Stimulated activated CD8-positive, alpha-beta memory T cell treated with anti-CD3 and anti-CD28 coated beads, Interleukin-2, amount 100 ng/mL, for 48 hours (primary cell): ENCODE results near the gene STRN4.
A peak's percentile ranks its signal among the peaks of the same experiment; 100 is the strongest.

Experiments
- DNase-seq, 2 donors: peaks; one replicate each; pipeline ENCODE4 v3.0.0-alpha.2; 2020; ENCODE audit warnings: low read depth in 2 of 2

Gene STRN4

DNA sequence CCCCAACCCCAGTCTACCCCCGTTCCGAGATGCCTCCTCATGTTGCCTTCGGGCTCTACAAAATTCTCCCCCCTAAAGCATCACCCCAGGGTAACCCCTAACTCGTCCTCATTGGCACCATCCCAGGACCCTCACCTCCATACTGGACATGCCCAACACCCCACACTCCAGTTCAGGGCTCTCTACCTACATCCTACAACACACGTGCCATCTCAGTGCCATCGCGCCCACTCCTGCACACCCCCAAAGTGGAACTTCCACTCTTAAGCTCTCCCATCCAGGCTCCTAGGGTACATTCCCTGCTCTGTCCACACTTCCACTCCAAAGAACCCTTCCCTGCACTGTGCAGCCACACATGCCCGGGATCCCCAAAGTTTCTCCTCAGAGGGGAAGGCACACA lies 1.2 kb downstream of the STRN4 start:
- no peak for DNase-seq

DNA sequence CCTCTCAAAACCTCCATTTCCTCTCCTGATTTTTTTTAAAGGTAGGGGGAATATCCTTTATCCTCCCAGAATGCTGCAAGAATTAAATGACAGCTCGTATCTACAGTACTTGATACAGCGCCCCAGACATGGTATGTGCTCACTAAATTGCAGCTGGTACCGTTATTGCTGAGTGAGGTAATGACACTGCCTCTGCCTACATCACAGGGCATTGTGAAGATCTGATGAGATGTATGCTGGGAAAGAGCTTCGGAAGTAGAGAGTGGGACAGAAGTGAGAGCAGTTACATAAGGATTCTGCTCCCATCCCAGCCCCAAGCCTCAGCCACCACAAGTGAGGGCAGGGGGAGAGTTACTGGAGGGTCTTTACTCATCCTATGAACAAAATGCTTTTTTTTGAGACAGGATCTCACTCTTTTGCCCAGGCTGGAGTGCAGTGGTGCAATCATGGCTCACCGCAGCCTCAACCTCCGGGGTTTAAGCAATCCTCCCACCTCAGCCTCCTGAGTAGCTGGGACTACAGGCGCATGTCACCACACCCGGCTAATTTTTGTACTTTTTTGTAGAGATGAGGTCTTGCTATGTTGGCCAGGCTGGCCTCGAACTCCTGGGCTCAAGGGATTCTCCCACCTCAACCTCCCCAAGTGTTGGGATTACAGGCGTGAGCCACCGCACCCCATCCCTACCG lies 2.1 kb downstream of the STRN4 start:
- no peak for DNase-seq

DNA sequence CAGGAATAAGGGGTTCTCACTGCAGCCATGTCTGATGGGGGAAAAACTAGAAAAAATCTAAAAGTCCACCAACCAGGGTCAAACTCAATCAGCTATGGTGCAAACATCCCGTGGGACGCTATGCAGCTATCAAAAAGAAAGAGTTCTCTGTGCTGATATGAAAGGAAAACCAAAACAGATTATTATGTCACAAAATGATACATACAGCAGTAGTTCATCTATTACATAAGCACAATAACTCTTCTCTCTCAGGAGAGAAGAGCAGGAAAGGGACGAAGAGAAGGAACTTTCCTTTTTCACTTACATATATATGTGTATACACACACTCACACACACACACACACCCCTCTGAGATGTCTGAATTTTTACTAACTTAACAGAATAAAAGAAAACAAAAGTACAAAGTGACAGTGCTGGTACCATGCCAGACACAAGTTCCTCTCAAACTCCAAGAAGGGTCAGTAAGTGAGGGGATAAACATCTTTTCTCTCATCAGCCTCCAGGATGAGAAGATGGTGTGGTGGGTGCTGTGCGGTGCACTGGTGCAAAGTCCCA lies 3.2 kb downstream of the STRN4 start:
- no peak for DNase-seq

DNA sequence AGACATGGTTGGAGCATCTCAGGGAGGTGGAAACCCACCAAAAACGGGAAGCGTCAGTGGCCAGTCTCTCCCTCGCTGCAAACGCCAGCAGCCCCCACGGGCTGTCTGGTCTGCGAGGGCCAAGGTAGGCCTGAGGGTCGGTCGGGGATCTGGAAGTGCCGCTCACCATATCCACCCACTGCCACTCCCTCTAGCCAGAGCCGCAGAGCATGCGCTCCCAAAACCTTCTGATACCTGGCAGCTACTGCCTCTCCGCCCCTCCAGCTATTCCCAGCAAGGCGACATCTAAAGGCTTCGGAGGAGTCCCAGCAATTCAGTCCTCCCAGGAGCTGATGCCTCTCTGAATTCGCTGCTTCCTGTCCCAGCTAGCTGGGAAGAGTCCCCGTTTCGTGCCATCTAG lies 4.8 kb downstream of the STRN4 start:
- DNase-seq: no peak

DNA sequence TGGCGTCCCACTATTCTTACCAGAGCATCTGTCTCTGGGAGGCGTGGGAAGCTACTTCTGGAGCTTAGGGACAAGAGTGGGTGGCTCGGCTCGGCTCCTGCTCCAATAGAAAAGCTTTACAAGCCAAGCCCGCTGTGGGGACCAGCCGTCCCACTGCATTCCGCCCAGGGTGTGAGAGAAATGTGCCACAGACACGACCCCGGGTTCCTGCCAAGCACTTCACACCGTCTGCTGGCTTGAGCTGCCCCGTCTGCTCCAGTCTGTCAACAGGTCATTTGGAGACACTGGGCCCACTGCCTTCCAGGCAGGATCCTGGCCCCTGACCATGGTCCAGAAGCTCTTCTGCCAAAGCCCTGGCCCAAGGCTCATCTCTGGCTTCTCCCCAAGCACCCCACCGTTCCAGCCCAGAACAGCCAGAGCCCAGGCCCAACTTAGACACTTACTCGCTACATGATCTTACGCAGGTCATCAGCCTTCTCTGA lies 6.9 kb downstream of the STRN4 start:
- DNase-seq: no peak

DNA sequence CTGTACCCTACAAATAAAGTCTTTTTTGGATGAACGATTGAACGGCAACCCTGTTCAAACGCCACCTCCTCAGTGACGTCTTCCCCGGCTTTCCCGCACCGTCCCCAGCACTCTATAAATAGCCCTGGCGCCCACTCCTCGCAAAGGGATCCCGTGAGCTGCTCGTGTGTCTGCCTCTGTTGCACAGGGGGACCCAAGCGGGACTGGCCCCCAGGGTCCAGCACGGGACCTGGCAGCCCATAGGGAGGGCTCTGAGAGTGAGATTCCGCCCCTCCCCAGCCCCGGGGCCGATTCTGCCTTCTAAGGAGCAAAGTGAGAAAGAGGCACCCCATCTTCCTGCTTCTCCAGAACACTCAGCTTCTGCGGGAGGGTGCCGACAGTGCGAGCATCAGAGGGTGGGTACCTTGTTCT lies 8.5 kb downstream of the STRN4 start:
- DNase-seq: no peak

DNA sequence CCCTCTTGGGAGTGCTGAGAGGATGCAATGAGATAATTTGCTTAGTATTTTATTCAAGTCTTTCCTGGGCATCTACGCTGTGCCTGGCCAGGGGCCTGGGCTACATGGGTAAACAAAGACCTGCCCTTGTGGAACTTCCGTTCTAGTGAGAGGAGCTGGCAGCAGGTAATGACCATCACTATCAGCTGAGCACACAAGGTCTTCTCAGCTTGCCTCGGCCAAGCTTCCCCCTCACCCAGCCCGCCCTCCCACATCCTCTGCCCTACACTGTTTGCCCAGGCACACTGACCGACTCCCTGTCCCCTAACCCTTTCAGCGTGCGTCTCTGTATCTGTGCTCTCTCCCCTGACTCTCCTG lies 9.0 kb downstream of the STRN4 start:
- no peak for DNase-seq

DNA sequence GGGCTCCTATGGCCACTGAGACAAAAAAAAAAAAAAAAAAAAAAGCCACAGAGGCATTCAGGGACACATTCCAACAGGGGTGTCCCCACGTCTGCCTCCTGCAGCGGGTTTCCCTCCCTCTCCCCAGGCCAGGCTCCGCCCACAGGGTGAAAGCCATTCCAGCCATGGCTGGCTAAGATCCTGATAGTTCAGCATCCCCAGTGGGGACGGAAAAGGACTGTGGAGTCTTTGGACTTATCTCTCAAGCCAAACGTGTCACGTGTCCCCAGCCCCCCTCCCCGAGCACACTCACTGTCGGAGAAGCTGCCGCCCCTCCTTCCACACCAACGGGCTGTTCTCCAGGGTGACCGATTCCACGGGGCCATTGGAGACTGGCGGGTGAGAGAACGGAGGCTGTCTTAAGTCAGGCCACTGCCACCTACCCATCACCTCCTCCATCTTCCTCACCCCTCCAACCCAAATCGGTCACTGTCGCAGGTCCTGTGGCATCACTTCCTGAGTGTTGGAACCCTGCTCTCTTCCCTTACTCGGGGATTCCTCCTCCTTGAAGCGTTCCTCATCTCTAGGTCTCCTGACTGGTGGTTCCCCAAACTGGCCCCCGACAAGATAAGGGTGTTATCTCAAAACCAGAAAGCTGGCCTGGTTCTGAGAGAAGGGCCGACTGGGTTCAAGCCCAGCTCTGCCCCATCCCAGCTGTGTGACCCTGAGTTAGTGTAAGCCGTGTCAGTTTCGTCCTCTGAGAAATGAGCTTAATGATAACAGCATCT lies 9.5 kb downstream of the STRN4 start:
- no peak for DNase-seq

DNA sequence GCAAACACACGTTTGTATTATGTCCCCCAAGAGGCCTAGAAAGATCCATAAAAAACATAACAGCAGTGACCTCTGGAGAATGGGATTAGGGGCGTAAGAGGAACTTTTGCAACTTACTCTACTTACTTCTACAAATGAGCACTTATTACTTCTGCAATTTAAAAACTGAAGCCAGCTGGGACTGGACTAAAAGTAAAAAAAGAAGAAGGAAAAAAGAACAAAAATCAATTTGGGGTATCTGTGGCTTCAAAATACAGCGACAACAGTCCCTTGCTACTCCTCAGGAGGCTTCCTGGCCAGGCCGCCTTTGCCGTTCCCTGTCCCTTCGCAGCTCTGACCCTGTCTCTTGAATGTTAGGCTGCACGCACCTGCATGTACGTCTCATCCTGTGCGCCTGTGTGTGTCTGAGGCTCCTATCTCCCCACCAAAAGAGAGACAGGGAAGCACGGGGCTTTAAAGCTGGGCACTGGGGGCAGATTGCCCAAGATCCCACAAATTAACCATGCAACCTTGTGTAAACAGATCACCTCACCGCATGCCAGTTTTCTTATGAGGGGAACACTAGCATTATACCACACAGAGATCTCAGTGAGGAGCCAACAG lies 12.5 kb downstream of the STRN4 start:
- DNase-seq: no peak

DNA sequence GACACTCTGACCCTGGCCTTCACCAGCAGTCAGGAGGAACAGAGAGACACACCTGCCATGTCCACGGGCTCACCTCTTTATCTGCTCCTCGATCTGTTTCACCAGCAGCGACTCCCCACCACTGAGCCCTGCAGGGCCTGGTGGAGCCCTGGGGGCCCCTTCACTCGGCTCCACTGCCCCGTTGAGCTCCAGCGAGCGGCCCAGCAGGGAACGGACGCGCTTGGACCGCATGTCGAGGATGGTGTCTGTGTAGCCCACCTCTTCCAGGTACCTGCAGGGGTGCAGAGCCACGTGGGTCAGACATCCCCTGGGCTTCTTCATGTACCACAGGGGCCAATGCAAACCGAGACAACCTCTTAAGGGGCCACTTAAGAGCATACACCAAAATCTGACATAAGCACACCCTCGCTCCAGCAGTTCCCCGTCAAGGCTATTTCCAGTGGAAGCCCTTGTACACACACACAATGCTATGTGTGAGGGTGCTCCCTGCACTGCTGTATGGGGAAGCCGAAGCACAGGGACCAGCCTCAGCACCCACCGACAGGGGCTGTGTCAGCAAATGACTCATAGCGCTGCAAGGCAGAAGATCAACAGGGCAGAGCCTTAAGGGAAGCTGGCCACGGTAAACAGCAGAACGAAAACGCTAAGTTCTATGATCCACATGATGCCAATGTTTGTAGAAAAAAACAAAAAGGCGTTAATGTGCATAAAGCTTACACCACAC lies 13.1 kb downstream of the STRN4 start:
- no peak for DNase-seq

DNA sequence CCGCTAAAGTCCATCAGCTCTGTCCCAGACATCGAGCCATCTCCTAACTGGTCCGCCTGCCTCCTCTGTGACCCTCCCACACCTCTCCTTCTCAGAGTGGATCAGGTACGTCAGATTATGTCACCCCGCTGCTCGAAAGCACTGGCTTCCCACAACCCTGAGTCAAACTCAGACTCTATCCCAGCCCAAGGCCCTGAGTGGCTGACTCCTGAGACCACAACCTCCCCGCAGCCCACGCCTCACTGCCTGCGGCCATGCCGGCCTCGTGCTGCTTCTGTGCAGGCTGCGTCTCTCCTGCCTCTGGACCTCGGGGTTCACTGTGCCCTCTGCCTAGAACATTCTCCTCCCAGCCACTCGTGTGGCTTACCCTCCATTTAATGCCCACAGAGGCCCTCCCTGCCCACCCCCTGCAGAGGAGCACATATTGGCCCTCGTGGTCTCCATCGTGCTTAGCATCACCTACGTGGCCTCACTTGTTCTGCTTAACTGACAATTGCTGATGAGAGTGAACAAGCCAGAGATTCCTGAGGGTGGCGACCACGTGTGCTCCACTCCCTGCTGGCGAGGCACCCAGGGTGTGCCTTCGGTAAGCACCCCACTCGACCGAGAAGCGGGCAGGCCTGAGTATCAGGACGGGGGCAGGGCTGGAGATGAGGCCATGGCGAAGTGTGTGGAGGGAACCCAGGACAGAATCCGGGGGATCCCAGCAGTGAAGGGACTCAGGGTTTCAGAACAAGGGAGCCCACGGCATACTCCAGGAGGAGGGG lies 13.9 kb downstream of the STRN4 start:
- no peak for DNase-seq

DNA sequence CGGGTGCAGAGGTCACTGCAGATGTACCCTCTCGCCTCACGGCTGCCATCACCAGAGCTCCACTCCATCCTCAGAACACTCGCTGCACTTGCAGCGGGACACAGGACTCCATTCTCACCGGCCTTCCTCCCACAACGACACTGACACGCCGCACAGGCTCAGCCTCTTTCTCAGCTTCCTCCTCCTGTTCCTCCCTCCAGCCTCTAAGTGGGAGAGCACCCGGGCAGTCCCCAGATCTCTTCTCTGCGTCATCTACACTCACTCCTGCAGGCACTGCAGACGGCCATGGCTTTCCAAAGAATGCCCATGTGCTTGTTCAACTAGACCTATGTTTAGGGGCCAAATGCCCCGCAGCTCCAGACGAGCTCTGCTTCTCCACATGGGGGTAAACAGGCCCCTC lies 14.7 kb downstream of the STRN4 start:
- DNase-seq: no peak

DNA sequence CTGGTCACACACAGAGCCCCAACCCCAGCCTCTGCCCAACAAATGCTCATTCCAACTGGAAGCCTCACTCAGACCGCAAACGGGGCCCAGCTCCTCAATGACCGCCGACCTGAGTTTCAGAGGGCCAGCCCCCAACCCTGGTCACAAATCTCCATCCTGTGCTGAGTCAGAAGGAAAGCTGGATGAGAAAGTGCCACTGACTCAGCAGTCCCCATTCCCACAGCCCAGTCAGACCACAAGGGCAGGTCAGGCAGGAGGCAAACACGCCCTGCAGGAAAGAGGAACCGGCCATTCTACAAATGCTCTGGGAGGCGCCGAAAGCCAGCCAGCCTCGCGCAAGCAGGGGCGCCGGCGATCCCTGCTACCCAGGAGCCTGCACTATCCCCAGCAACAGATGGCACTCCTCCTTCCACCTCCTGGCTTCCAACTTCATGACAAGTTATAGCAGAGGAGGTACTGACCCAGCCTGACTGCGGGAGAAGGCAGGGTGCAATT lies 15.2 kb downstream of the STRN4 start:
- DNase-seq: no peak

DNA sequence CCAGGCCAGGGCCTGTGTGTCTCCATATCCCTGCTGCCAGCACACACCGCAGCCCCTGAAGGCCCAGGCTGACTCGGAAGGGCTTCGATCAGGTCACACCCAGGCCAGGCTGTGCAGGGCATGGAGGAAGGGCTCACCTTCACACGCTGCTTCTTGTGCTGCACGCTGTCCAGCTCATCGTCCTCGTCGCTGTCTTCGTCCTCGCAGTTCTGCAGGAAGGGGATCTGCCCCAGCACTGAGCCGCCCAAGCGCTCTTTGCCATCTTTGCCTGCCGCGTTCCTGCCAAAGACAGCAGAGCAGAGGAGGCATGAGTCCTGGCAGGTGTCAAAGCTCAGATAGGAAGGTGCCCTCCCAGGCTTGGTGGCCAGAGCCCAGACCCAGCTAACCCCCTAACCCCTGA lies 15.7 kb downstream of the STRN4 start:
- DNase-seq: no peak

DNA sequence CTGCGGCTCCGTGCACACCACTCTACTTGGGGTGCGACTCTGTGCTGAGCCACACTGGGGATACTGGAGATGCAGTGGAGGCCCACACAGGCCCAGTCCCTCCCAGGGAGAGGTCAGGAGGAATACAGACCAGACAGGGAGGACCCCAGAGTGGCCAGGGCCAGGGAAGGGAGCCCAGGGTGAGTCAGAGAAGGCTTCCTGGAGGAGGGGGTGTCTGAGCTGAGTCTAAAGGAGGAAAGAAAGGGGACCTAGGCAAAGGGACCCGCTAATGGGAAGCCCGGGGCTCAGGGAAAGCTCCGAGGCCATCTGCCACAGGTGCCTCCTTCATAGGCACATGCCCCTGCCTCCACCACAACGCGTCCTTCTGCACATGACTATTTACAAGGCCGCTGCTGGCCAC lies 16.1 kb downstream of the STRN4 start:
- DNase-seq: no peak

DNA sequence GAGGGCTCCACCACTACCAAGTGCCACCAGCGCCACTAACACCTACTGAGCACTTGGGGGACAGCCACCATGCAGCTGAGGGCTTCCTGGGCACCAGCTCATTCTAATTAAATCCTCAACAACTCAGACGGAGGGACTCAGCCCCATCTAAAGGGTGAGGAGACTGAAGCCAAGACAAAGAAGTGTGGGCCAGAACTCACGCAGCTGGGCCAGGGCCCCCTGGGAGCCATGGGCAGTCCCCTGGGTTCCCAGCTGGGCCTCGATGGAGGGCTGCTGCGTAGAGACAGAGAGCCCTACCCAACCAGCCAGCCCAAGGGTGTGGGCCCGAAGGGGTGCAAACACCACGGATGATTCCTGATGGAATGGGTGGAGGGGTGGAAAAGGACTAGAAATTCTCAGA lies 16.6 kb downstream of the STRN4 start:
- no peak for DNase-seq

DNA sequence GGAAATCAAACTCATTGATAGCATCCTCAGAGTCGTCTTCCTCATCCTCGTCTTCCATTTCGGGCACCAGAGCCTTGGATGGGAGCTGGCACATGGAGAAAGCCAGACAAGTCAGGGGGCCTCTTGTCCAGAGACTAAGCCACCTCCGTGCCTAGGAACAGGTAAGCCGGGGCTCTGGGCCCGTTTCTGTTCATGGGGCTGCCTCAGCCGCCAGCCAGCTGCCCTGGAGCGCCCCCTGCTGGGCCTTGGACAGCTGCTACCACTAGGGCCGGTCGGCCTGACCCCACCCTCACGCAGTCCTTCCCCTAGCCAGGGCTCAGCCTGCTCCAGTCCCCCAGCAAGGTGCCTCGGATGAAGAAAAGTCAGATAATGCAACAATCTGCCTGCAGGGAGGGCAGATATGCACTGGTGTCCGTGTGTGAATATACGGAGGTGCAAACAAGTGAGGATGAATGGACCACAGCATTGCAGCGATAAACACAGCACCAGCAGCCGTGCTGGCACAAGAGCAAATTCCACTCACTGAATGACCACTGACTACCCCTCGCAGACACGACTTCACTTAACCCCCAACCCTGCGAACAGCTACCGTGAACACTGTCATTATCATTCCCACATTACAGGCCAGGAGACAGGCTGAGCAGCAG lies 17.4 kb downstream of the STRN4 start:
- peak; percentile 66 to 82 for DNase-seq

DNA sequence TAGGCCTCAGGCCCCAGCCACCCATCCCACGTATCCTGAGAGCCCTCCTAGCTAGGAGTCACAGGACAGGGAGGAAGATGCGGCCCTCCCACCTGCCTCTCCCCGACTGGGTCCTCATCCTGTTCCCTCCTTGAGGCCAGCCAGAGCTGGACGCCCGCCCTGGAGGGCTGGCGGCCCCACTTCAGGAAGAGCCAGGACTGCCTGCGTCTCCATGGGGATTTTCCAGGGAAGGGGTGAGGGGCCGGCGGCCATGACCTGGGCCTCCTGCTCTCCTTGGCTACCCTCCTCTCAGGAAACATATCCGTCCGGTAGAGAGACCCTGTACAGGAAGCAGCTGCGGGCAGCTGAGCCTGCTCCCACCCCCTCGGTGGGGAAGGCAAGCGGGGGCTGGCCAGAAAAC lies 18.0 kb downstream of the STRN4 start:
- no peak for DNase-seq

DNA sequence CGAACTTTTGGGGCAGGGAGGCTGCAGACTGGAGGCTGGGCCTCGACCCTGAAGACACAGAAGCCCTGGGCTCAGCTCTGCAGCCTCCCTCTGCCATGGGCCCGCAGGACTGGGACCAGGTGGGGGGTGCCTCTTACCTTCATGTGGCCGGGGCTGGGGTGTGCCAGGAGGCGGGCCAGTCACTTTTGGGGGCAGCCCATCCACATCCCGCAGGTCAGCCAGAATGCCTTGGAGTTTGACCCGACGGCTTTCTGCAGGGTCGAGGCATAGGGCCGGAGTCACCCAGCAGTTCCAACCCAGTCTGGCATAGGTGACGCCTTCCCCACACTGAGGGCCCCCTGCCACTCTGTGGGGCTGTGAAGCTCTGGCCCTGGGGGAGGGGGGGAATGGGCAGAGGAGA lies 18.5 kb downstream of the STRN4 start:
- no peak for DNase-seq

DNA sequence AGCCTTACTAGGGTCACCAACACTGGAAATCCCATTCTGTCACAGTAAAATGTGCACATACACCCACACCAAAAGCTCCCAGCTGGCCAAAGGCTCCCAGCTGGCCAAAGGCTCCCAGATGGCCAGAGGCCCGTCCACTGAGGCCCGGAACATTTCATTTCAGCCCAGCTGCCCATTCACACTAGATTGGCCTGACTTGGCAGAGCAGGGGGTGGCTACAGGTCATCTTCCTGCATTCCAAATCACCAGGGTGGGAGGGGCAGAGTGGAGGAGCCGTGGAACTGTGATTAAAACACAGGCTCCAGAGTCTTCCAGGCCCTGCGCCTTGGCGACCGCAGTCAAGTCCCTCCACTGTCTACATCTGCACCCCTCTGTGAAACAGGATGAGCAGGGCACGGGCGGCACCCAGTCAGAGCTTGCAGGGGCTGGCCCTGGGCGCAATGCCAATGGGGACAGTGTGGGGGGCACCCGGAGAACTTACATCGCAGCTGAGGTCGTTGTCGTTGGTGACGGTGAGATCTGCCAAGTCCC lies 19.2 kb downstream of the STRN4 start:
- DNase-seq: no peak
